Left cardiac atrium (tissue), 4 donors: ENCODE data around the gene ZNF212. TPM values are rescaled to one million over a fixed set of nuclear protein-coding genes. Genes with fewer than 3 reads are reported as not detected.
"Not testable (repeated sequence)": the region's sequence is repeated elsewhere in the genome, so short reads cannot be mapped to it uniquely, and the experiment has no call there.

ENCODE experiments used
- ATAC-seq, 2 donors: fragments of 200-7000 bp; cut with Tn5 transposase; one replicate each; pipeline ENCODE4 v1.9.1; 2020; ENCODE audit warnings: mild to moderate bottlenecking in 2 of 2, moderate library complexity in 2 of 2
- DNase-seq: peaks from one replicate; pipeline ENCODE4 v3.0.0-alpha.2; 2020
- intact Hi-C, 2 donors: fragments of 100-400 bp; cut with DNase I; formaldehyde crosslinking; loops; one replicate each; pipeline versions ENCODE4 v1.14.1 to v1.15.1; 2022 to 2023
- total RNA-seq, 2 donors: library from RNA; stranded (reverse); fragmentation: NEBNext Ultra II Directional; extraction: Animal tissue kit (Norgen Biotek cat#: 25700); gene quantifications; one replicate each; pipeline ENCODE4 v1.2.1, GENCODE V29; 2021
- donor health status: DM: no; HTN: yes; CAD: no.
- donor health status: DM: no; HTN: yes; CAD: no; lungs with severe emphysema.
- donor health status: DM: yes; HTN: yes; CAD: no.
- donor health status: Dilated cardiomyopathy.

The ZNF212 gene
- total RNA-seq, 2 donors from 2014 or later = 4.9 to 6.0 TPM

DNA sequence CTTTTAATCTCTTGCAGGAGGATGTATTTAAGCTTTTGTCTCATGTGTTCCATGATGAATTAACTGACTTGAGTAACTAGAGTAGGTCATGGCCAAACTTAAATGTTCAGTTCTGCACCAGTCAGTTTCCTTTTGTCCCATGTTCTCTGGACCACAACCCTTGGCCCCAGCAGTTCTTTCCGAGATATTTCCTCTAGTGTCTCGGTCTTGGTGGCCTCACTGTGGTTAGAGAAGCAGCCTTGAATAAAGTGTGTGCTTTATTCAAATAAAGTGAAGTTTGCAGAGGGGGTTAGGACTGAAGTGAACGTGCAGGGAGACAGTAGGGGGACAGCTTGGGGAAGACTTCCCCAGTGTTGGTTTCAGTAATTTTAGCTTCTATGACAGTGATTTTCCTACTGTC lies 9.3 kb downstream of the ZNF212 start:
- intact Hi-C loops = no loop called here
- ATAC-seq (no peak), DNase-seq (no peak)

DNA sequence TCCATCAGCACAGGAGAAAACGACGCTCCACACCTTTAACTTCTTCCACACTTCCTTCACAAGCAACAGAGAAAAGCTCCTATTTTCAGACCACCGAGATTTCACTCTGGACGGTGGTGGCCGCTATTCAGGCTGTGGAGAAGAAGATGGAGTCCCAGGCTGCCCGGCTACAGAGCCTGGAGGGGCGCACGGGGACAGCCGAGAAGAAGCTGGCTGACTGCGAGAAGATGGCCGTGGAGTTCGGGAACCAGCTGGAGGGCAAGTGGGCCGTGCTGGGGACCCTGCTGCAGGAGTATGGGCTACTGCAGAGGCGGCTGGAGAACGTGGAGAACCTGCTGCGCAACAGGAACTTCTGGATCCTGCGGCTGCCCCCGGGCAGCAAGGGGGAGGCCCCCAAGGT lies 10.7 kb downstream of the ZNF212 start:
- DNase-seq, intact Hi-C loops, ATAC-seq: not testable (repeated sequence)

DNA sequence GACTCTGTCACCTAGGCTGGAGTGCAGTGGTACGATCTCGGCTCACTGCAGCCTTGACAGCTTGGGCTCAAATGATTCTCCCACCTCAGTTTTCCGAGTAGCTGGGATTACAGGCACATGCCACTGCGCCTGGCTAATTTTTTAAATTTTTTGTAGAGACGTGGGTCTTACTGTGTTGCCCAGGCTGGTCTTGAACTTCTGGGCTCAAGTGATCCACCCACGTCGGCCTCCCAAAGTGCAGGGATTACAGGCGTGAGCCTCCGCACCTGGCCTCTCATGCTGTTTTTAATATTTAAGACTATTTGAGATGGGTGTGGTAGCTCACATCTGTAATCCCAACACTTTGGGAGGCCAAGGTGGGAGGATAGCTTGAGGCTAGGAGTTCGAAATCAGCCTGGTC lies 12.1 kb downstream of the ZNF212 start:
- ATAC-seq, DNase-seq, intact Hi-C loops: not testable (repeated sequence)

DNA sequence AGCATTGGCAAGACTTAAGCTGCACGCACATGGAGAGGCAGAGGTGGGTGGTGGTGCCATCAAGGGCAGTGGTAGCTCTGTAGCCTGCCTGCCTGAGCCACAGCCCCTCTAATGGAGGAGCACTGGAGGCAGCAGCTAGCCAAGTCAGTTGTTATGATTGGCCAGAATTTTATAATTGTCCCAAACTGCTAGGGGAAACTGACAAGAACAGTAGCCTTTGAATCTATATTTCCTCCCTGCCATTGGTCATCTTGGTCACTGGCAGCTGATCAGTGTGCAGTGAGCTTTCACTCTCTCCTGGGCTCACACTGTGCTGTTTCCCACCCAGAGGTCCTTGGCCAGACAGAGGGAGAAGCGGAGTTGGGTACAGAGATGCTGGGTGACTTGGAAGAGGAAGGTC lies 12.9 kb downstream of the ZNF212 start:
- ATAC-seq (no peak), DNase-seq (no peak)
- intact Hi-C loops = no loop called here

DNA sequence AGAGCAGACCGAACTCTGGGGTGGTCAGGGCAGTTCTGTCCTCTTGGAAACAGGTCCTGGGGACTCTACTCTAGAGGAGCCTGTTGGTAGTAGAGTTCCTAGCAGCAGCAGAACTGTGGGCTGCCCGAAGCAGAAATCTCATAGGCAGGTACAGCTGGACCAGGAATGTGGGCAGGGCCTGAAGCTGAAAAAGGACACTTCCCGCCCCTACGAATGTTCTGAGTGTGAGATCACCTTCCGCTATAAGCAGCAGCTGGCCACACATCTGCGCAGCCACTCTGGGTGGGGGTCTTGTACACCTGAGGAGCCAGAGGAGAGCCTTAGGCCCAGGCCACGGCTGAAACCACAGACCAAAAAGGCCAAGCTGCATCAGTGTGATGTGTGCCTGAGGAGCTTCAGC lies 14.2 kb downstream of the ZNF212 start:
- intact Hi-C loops = no loop called here
- DNase-seq (no peak), ATAC-seq (no peak)

DNA sequence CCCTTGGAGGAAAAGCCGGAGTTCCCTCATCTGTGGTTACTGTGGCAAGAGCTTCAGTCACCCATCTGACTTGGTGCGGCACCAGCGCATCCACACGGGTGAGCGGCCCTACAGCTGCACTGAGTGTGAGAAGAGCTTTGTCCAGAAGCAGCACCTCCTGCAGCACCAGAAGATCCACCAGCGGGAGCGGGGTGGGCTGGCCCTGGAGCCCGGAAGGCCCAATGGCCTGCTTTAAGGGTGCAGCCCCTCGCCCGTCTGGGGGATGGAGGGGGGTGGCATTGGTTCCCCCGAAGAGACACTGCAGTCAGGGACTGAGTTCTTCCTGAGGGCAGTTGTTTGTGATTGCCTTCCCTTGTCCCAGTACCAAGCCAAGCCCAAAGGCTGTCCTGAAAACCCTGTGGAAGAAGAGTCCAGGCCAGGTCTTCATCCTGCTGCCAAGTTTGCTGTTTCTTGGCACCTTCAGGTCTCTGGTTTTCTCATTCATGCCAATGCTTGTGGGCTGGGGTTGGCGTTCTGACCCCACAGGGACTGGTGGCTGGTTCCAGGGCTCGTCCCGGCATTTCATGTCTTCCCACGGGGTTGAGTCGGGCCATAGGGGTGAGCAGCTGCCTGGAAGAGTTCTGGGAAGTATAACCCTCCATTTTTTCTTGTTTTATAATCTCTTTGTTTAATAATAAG lies 14.9 kb downstream of the ZNF212 start:
- DNase-seq (no peak), ATAC-seq (peak in 1 of 2 donors; percentile 72)
- intact Hi-C loops = no loop called here

DNA sequence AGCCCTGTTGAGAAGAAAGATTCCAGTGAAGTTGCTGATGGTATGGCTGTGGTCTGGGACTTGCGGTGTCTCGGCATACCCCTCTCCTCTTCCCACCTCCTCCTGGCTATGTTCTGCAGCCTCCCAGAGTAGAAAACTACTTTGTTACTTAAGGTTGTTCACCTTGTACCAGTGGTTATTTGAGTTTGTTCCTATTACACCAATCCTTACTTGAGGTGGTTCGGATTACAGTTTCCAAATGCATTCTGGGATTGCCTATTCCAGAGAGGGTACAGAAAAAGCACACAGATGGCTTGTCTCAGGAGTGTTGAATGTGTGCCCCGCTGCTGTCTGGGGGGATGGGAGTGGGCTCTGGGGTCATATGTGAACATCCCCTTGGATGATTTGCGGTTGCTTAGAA lies 15.7 kb downstream of the ZNF212 start:
- intact Hi-C loops = no loop called here
- DNase-seq (no peak), ATAC-seq (no peak)

DNA sequence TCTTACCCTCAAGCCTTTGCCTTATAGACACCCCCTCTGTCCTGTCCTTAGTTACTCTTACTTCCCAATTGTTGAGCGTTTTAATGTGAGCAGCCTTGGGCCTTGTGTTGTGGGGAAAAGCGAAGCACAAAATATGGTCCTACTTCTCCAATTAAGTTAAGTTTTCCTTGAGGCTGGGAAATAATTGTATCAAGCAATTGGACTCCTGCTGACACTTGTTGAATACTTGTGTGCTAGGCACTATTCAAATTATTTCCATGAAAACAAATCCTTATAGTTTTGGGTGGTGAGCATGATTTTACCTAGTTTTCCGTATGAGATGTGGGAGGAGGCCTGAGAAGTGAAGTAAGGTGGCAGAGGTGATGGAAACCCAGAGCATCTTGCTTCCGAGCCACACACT lies 17.1 kb downstream of the ZNF212 start:
- no peak for DNase-seq
- no peak for ATAC-seq
- intact Hi-C loops = no loop called here

DNA sequence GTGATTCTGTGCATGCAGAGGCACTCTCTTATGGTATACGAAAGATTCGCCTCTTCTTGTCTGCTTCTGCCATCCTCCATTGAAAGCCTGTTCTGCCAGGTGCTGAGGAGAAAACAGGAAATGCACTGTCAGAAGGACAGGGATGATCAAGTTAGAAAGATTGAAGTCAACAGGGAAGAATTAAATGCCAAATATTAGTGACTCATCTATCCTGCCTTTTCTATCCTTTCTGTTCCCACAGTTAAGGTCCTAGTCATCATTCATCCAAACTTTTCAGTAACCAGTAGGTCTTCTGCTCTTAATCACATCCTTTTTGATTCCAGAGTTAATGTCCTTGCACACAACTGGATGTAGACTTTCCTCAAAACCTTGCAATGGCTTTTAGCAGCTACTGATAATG lies 17.7 kb downstream of the ZNF212 start:
- DNase-seq (no peak), ATAC-seq (no peak)
- intact Hi-C loops = no loop called here

DNA sequence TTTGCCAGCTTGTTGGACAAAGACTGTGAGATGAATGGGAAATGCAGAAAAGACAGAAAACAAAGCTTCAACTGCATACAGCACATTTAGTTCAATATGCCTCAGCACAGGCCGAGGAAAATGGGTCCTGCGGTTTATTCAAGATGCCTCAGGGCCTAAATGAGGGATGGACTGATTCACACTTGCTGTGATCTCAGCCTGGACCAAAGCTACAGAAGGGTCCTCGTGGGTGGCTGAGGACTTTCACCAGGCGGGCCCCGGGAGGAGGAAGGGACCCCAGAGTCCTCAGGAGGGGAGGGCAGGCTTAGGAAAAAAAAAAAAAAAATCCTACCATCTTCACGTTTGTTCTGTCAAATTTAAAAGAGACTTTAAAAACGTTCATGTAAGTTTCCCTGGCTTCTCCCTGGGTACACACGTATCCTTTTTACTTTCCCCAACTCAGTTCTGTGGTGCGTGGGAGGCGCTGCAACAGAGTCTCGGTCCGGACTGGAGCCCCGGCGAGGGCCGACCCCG lies 21.9 kb downstream of the ZNF212 start:
- peak in 1 of 2 donors; percentile 10 for ATAC-seq
- no peak for DNase-seq
- intact Hi-C loops = loop anchor here in 1 of 2 donors (10.0 kb wide), 1 partner anchor 163 kb away; no protein-coding TSS in a partner anchor

DNA sequence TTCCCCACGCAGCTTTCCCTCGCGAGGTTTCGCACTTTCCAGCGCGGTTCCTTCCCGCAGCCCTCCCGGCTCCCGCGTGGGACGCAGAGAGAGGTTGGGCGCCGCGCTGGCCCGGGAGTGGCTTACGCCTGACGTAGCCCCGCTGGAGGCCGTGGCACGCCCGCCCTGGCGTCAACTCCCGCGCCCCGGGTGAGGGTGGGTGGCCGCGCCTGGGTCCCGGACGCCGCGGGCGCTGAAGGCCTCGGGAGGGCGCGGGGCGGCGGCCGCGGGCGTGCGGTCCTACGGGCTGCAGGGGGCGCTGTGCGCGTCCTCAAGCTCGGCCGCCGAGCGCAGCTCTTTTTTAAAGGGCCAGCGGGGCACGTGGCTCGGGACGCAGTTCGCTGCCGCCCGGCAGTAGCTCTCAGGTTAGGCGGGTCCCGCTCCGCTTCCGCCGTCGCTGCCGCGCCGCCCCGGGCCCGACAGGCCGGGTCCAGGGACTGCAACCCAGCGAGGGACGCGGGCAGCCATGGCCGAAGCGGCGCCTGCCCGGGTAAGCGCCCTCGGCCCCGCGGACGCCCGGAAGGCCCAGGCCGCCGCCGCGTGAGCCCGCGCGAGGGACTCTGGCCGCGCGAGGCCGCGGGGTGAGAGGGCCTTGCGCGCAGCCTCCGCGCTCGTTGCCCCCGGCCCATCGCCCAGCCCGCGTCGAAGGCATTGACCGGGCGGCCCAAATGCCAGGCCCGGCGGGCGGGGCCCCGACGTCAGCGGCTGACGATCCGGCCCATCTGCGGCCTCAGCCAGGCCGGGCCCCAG lies 22.6 kb downstream of the ZNF212 start, which contains the start of gene ZNF783:
ZNF783 (plus strand) TSS at position 368 of the 789 bp plus-strand sequence; CDS start at position 506, 138 bp downstream.
- intact Hi-C loops = loop anchor here in 1 of 2 donors (10.0 kb wide), 1 partner anchor 163 kb away; no protein-coding TSS in a partner anchor
- ATAC-seq (peak; percentile 97 to 98), DNase-seq (peak; percentile 92)

DNA sequence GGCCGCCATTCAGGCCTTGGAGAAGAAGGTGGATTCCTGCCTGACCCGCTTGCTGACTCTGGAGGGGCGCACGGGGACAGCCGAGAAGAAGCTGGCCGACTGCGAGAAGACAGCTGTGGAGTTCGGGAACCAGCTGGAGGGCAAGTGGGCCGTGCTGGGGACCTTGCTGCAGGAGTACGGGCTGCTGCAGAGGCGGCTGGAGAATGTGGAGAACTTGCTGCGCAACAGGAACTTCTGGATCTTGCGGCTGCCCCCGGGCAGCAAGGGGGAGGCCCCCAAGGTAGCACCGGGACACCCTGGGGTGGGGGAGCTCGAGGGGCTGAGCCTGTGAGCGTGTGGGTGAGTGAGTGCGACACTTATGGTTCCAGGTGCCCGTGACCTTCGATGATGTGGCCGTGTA lies 27.0 kb downstream of the ZNF212 start:
- DNase-seq = no peak
- intact Hi-C loops = loop anchor here in 1 of 2 donors (10.0 kb wide), 1 partner anchor 158 kb away; no protein-coding TSS in a partner anchor

DNA sequence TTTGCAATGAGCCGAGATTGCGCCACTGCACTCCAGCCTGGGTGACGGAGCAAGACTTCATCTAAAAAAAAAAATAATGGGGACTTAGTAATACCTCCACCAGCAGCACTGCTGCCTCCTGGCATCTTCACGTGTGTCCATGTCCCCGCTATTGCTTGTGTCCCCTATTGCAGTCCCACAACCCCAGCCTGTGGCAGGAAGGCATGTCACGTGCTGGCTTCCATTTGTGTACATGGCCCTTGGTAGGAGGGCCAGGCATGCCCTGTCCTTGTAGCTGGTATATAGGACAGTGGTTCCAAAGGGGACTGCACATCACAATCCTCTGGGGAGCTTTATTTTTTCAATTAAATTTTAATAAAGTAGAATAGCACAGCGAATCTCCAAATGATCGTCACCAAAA lies 28.3 kb downstream of the ZNF212 start:
- ATAC-seq = no peak
- DNase-seq = no peak
- intact Hi-C loops = loop anchor here in 1 of 2 donors (10.0 kb wide), 1 partner anchor 157 kb away; no protein-coding TSS in a partner anchor

More for the DNA sequence above, 27.0 kb downstream of the ZNF212 start:
- ATAC-seq = no peak

DNA sequence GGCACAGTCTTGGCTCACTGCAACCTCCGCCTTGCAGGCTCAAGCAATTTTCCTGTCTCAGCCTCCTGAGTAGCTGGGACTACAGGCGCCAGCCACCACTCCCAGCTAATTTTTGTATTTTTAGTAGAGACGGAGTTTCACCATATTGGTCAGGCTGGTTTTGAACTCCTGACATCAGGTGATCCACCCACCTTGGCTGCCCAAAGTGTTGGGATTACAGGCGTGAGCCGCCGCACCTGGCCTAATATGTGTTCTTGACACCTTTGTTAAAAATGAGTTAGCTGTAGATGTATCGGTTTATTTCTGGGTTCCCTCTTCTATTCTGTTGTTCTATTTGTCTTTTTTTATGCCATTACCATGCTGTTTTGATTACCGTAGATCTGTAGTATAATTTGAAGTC lies 35.0 kb downstream of the ZNF212 start:
- ATAC-seq, intact Hi-C loops, DNase-seq: not testable (repeated sequence)

DNA sequence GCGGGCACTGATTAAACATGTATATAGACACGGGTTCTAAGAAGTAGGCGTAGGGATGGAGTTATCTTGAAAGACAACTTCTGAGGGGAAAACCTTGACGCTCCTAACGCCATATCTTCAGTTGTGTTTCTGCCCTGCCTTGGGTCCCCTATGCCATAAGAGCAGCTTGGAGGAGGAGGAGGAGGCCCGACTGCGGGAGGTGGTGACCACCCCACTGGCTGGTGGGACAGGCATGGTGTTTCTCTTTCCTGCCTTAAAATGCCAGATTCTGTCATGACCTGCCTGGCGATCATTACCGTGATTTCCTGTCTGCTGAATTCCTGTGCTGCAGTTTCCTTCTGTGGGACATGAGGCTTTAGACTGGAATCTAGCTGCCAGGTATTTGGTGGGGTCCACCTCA lies 38.4 kb downstream of the ZNF212 start:
- DNase-seq (no peak), ATAC-seq (no peak)
- intact Hi-C loops = no loop called here

DNA sequence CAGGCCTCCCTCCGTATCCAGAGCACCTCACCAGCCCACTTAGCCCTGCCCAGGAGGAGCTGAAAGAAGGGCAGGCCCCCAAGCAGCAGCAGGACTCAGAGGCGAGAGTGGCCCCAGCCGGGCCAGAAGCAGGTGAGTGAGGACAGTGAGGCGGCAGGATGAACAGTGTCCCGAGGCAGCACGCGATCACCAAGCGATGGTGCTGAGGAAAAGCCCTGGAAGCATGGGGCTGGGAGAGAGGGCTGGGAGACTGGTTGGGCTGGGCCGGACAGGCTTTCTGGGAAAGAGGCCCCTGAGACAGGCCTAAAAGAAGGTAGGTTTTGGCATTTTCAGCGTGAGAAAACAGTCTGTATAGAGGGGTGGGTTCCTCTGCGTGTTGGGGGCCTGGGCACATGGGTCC lies 38.9 kb downstream of the ZNF212 start:
- ATAC-seq (no peak), DNase-seq (no peak)
- intact Hi-C loops = no loop called here

DNA sequence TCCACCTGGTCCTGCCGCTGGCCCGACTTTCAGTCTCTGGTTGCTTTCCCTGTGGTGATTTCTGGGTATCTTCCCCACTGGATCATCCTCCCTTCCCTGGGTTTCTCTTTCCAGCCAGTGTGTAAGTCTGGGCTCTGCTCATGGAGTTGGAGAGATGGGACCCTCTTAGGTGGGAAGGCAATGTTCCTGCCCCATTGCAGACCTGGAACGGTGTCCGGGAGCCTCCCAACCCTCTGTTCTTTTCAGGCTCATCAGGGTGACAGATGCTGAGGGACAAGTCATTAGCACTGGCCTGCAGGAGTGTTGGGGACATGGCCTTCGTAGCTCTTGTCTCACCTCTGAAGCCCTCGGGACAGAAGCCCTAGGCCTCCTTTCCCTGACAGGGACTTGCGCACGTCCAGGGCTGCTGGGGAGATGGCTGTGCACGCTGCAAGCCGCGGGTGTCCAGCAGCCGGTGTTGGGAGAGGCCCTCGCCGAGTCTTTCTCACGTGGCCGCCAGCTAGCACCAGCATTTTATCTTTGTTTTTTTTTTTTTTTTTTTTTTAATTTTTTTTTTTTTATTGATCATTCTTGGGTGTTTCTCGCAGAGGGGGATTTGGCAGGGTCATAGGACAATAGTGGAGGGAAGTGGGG lies 39.8 kb downstream of the ZNF212 start:
- intact Hi-C loops = no loop called here
- DNase-seq (no peak), ATAC-seq (no peak)

DNA sequence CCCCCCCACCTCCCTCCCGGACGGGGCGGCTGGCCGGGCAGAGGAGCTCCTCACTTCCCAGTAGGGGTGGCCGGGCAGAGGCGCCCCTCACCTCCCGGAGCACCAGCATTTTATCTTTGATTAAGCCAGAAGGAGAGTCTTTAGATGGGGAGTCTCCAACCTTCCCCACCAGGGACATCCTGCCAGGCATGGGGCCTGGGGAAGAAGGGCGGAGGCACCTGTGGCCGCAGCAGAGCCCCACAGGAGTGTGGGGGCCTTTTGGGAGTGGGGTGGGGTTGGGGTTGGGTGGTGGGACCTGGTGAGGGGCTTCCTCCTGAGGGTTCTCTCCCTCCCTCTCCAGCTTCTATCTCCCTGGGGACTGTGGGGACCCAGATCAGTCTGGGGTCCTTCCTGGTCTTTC lies 40.7 kb downstream of the ZNF212 start:
- ATAC-seq = no peak
- intact Hi-C loops = no loop called here

DNA sequence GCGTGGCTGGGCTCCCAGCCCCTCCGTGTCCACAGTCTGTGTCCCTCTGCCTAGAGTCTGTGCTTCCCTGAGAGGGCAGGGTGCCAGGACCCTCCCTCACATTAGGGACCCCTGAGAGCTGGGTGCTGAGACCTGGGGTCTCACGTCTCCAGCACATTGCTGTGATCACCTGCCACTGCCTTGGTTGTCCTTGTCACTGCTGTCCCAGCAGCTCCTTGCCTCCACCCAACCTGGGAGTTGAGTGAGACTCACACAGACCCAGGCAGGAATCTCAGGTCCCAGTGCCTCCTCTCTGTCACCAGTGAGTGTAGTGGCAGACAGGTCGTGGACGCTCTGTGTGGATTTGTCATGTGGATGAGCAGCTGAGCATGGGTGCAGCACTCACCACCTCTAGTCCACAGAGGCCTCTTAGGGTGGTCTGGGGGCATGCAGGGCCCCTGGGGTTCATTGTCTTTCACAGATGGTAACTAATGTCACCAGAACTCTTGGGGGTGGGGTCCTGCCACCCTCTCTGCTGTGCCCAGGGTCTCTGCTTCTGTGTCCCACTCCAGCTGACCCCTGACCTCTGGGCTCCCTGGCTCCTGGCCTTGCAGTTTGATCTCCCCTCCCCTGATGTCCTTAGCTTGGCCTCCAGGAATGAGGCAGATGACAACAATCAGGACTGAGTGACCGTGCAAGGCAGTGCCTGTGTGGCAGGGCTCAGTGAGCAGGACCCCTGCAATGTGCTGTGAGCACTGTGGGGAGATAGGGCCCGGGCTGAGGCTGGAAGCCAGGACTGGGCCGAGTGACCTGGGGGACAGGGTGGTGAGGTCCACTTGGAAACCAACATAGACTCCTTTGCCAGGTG lies 41.4 kb downstream of the ZNF212 start:
- no peak for ATAC-seq

More for the DNA sequence above, 40.7 kb downstream of the ZNF212 start:
- no peak for DNase-seq

More for the DNA sequence above, 41.4 kb downstream of the ZNF212 start:
- no peak for DNase-seq
- intact Hi-C loops = no loop called here
